Nephron (organoid): ENCODE measurements around the gene SNX13.

ENCODE experiments used
- H3K27ac Mint-ChIP-seq, 3 experiments: 2 replicates each; pipeline ENCODE4 v1.8.0; 2020; ENCODE audit warnings: mixed read lengths in 3 of 3, mild to moderate bottlenecking in 2 of 3, moderate library complexity in 1 of 3
- H3K27me3 Mint-ChIP-seq: 2 replicates; pipeline ENCODE4 v1.8.0; 2021; ENCODE audit warnings: low read depth, mild to moderate bottlenecking, moderate library complexity, mixed read lengths
- H3K36me3 Mint-ChIP-seq: 2 replicates; pipeline ENCODE4 v1.8.0; 2020; ENCODE audit warnings: low read depth, mixed read lengths
- H3K4me1 Mint-ChIP-seq: 2 replicates; pipeline ENCODE4 v1.8.0; 2020; ENCODE audit warnings: mixed read lengths
- H3K4me3 Mint-ChIP-seq, 3 experiments: 2 replicates each; pipeline ENCODE4 v1.8.0; 2020; ENCODE audit warnings: mild to moderate bottlenecking in 3 of 3, mixed read lengths in 3 of 3, moderate library complexity in 2 of 3
- H3K9me3 Mint-ChIP-seq: 2 replicates; pipeline ENCODE4 v1.8.0; 2020; ENCODE audit warnings: mixed read lengths
- CTCF ChIP-seq, 3 experiments: fragments of 200-600 bp; sonication (generic); IDR thresholded peaks; one replicate each; pipeline ENCODE4 v1.5.0; 2021; ENCODE audit warnings: antibody characterized with exemption in 3 of 3; ENCODE audit not compliant: unreplicated experiment in 3 of 3

The SNX13 gene

GRCh38 chr7:17952387-17952786, 12.1 kb upstream of the SNX13 start:
- no peak for TF ChIP-seq CTCF (IDR thresholded peaks at IDR 0.05; ENCODE audit: unreplicated experiment in 3 of 3)
- no peak overlapping the region for H3K27ac Mint-ChIP-seq
- no peaks in the 10 kb centered on the region for H3K36me3 Mint-ChIP-seq
- no peak overlapping the region for H3K4me3 Mint-ChIP-seq
- no peaks in the 10 kb centered on the region for H3K9me3 Mint-ChIP-seq
- H3K27me3 Mint-ChIP-seq: no peaks in the 10 kb centered on the region
- H3K4me1 Mint-ChIP-seq: no peaks in the 10 kb centered on the region

GRCh38 chr7:17951742-17952254, 11.5 kb upstream of the SNX13 start:
- Mint-ChIP-seq H3K27me3 (no peaks in the 10 kb centered on the region), H3K27ac (no peak overlapping the region), H3K9me3 (no peaks in the 10 kb centered on the region), H3K36me3 (no peaks in the 10 kb centered on the region), H3K4me1 (no peaks in the 10 kb centered on the region), H3K4me3 (no peak overlapping the region)
- no peak for TF ChIP-seq CTCF (IDR thresholded peaks at IDR 0.05; ENCODE audit: unreplicated experiment in 3 of 3)

- H3K9me3 Mint-ChIP-seq: no peaks in the 10 kb centered on the region
- H3K27me3 Mint-ChIP-seq: no peaks in the 10 kb centered on the region
- H3K27ac Mint-ChIP-seq: no peak overlapping the region
- TF ChIP-seq CTCF (IDR thresholded peaks at IDR 0.05; ENCODE audit: unreplicated experiment in 3 of 3): no peak
- no peaks in the 10 kb centered on the region for H3K4me1 Mint-ChIP-seq
- H3K36me3 Mint-ChIP-seq: no peaks in the 10 kb centered on the region
- H3K4me3 Mint-ChIP-seq: no peak overlapping the region
These were observed 8.4 kb upstream of the SNX13 start for GRCh38 chr7:17948526-17949238.

- Mint-ChIP-seq H3K4me1 (no peaks in the 10 kb centered on the region), H3K36me3 (no peaks in the 10 kb centered on the region), H3K27ac (no peak overlapping the region), H3K9me3 (no peaks in the 10 kb centered on the region), H3K27me3 (no peaks in the 10 kb centered on the region), H3K4me3 (no peak overlapping the region)
- TF ChIP-seq CTCF (IDR thresholded peaks at IDR 0.05; ENCODE audit: unreplicated experiment in 3 of 3): no peak
These were observed 7.3 kb upstream of the SNX13 start for GRCh38 chr7:17947620-17948019.

GRCh38 chr7:17946591-17946990, 6.3 kb upstream of the SNX13 start:
- H3K27me3 Mint-ChIP-seq: no peaks in the 10 kb centered on the region
- H3K9me3 Mint-ChIP-seq: no peaks in the 10 kb centered on the region
- H3K4me1 Mint-ChIP-seq: no peaks in the 10 kb centered on the region
- TF ChIP-seq CTCF (IDR thresholded peaks at IDR 0.05; ENCODE audit: unreplicated experiment in 3 of 3): no peak
- H3K4me3 Mint-ChIP-seq: no peak overlapping the region
- H3K27ac Mint-ChIP-seq: no peak overlapping the region
- no peaks in the 10 kb centered on the region for H3K36me3 Mint-ChIP-seq

- no peaks in the 10 kb centered on the region for H3K36me3 Mint-ChIP-seq
- H3K27me3 Mint-ChIP-seq: no peaks in the 10 kb centered on the region
- H3K4me3 Mint-ChIP-seq: no peak overlapping the region
- no peak overlapping the region for H3K27ac Mint-ChIP-seq
- no peaks in the 10 kb centered on the region for H3K9me3 Mint-ChIP-seq
- peaks cover 4% of the 10 kb centered on the region for H3K4me1 Mint-ChIP-seq
- TF ChIP-seq CTCF (IDR thresholded peaks at IDR 0.05; ENCODE audit: unreplicated experiment in 3 of 3): no peak
These were observed 4.4 kb upstream of the SNX13 start for GRCh38 chr7:17944720-17945119.
